ENCODE results near the gene CLSTN2. TPM values are rescaled to one million over a fixed set of nuclear protein-coding genes. Genes with fewer than 3 reads are reported as not detected.

CLSTN2 gene
- total and polyA plus RNA-seq, 12 donors, result 0.67 to 17.8 (median 5.3) TPM

DNA sequence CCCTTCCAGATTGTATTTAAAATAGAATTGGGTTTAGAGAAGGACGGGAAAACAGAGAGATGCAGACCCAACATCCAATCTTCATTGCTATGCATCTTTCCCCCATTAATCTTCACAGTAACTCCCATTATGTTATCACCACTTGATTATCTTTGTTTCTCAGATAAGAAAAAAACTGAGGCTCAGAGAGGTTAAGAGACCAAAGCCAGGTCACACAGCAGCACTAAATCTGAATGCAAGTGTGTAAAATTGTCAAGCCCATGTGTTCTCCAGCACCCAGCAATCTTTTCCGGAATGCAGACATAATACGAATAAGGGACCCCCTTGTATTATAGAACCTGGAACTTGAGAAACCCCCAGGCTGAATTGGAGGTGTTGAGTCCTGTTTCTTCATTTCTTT, 662.4 kb downstream of the CLSTN2 start:
- H3K4me1 ChIP-seq (replicated peaks in 1 of 2), result peaks cover 3 to 12% of the 10 kb centered on the region in 2 donors
- H3K4me3 ChIP-seq, result no peak overlapping the region
- H3K27me3 ChIP-seq, result no peaks in the 10 kb centered on the region
- no peaks in the 10 kb centered on the region for H3K9me3 ChIP-seq (replicated peaks in 1 of 3)
- intact Hi-C loops (cut with DNase I), result no loop called here
- TF ChIP-seq, protein P1, sequence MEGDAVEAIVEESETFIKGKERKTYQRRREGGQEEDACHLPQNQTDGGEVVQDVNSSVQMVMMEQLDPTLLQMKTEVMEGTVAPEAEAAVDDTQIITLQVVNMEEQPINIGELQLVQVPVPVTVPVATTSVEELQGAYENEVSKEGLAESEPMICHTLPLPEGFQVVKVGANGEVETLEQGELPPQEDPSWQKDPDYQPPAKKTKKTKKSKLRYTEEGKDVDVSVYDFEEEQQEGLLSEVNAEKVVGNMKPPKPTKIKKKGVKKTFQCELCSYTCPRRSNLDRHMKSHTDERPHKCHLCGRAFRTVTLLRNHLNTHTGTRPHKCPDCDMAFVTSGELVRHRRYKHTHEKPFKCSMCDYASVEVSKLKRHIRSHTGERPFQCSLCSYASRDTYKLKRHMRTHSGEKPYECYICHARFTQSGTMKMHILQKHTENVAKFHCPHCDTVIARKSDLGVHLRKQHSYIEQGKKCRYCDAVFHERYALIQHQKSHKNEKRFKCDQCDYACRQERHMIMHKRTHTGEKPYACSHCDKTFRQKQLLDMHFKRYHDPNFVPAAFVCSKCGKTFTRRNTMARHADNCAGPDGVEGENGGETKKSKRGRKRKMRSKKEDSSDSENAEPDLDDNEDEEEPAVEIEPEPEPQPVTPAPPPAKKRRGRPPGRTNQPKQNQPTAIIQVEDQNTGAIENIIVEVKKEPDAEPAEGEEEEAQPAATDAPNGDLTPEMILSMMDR (IDR thresholded peaks at IDR 0.05), result no peak
- no peak for TF ChIP-seq POLR2A (IDR thresholded peaks at IDR 0.05)
- WGBS, 4 donors, result 84 to 90% (median 84%) methylated on average over 3 of the region's 3 CpGs
- H3K36me3 ChIP-seq (replicated peaks in 1 of 2), result no peaks in the 10 kb centered on the region
- no peak for DNase-seq
- peak overlapping the region in 1 of 5 donors; percentile 10 for H3K27ac ChIP-seq

DNA sequence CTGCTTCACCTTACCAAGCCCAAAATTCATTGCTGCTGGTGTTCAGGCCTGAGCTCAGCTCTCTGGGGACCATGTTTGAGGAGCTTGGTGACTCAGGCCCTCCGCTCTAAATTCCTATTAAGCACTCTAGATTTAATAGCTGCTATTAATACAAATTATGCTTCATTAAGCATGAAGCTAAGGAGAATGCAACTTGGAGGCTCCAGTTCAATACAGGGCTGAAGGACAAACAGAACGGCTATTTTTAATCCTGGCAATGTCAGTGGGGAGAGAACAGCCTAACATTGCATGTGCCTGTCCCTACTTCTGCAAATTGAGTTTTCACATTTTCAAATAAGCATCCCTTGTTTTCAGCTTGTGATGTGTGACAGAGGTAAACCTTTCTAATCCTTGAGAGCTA, 662.8 kb downstream of the CLSTN2 start:
- Histone ChIP-seq H3K4me3 (no peak overlapping the region), H3K9me3 (replicated peaks in 1 of 3) (no peaks in the 10 kb centered on the region), H3K27me3 (no peaks in the 10 kb centered on the region), H3K27ac (no peak overlapping the region), H3K36me3 (replicated peaks in 1 of 2) (no peaks in the 10 kb centered on the region), H3K4me1 (replicated peaks in 1 of 2) (peaks cover 4 to 16% of the 10 kb centered on the region in 2 donors)
- 43 to 48% (median 46%) methylated on average over 2 of the region's 2 CpGs for WGBS, 4 donors
- peak in 1 of 7 donors; percentile 16 for DNase-seq
- intact Hi-C loops (cut with DNase I), result no loop called here
- TF ChIP-seq POLR2A (IDR thresholded peaks at IDR 0.05), result no peak
- TF ChIP-seq, protein P1 (IDR thresholded peaks at IDR 0.05), result no peak

DNA sequence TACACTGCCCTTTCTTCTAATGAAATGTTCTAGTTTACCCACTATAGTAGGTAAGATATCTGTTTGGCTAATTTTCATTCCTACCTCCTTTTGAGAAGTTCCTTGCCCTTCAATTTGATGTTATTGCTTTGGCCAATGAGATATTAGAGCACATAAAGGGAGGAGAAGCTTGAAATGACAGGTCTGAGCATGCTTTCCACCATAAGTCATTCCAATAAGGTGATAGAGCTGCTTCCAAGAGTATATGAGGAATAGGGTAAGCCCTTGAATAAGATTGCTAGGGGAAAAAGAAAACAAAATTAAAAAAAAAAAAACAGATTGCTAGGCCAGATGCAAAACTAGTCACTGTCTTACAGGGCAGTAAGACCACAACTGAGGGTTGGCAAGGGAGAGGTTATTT, 664.0 kb downstream of the CLSTN2 start:
- Histone ChIP-seq H3K36me3 (replicated peaks in 1 of 2) (no peaks in the 10 kb centered on the region), H3K27ac (no peak overlapping the region), H3K4me1 (replicated peaks in 1 of 2) (peaks cover 4 to 22% of the 10 kb centered on the region in 2 donors), H3K27me3 (no peaks in the 10 kb centered on the region), H3K4me3 (no peak overlapping the region), H3K9me3 (replicated peaks in 1 of 3) (no peaks in the 10 kb centered on the region)
- TF ChIP-seq POLR2A (IDR thresholded peaks at IDR 0.05), result no peak
- TF ChIP-seq, protein P1 (IDR thresholded peaks at IDR 0.05), result no peak
- intact Hi-C loops (cut with DNase I), result no loop called here
- DNase-seq, result no peak

DNA sequence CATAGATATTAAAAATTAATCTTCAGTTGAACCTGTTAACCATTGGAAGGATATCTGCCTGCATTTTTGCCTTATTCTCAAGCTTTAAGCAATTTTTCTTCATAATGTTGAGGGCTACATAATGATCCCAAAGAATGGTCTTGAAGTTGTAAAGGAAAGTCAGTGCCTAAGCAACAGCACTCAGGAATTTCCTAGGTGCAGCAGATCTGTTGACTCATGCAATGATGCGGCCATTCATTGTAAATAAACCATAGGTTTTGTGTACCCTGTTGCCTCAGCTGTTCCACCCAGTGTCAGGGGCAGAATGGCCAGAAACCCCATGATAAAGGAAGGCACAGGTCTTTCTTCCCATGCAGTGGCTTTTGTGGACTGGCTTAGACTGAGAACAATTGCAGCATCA, 664.5 kb downstream of the CLSTN2 start:
- intact Hi-C loops (cut with DNase I), result no loop called here
- H3K27ac ChIP-seq, result no peak overlapping the region
- no peak overlapping the region for H3K4me3 ChIP-seq
- TF ChIP-seq, protein P1 (IDR thresholded peaks at IDR 0.05), result no peak
- TF ChIP-seq POLR2A (IDR thresholded peaks at IDR 0.05), result no peak
- H3K4me1 ChIP-seq (replicated peaks in 1 of 2), result peaks cover 4 to 22% of the 10 kb centered on the region in 2 donors
- H3K27me3 ChIP-seq, result no peaks in the 10 kb centered on the region
- no peak for DNase-seq
- H3K36me3 ChIP-seq (replicated peaks in 1 of 2), result no peaks in the 10 kb centered on the region
- no peaks in the 10 kb centered on the region for H3K9me3 ChIP-seq (replicated peaks in 1 of 3)
- 77 to 93% (median 89%) methylated on average over 1 of the region's 1 CpG for WGBS, 4 donors
